Esophagus muscularis mucosa (tissue), 4 donors: ENCODE measurements around the gene OXNAD1. TPM values are rescaled to one million over a fixed set of nuclear protein-coding genes. Genes with fewer than 3 reads are reported as not detected.
A peak's percentile ranks its signal among the peaks of the same experiment; 100 is the strongest.

ENCODE experiments used
- DNase-seq: peaks from one replicate; pipeline ENCODE4 v3.0.0-alpha.2; 2017; ENCODE audit errors: extremely low spot score
- H3K27ac ChIP-seq, 4 donors: fragments of 200-600 bp; sonication (generic); replicated peaks in 1 of 4; 1 replicate in 3 of 4; 2 replicates in 1 of 4; pipeline ENCODE4 v1.5.1; 2016 to 2019; ENCODE audit warnings: mild to moderate bottlenecking in 1 of 4
- H3K27me3 ChIP-seq, 4 donors: fragments of 200-600 bp; sonication (generic); one replicate each; pipeline versions ENCODE4 v1.5.1 to v1.6.0; 2016 to 2019
- H3K36me3 ChIP-seq, 4 donors: fragments of 200-600 bp; sonication (generic); one replicate each; pipeline ENCODE4 v1.5.1; 2016 to 2019
- H3K4me1 ChIP-seq, 4 donors: fragments of 200-600 bp; sonication (generic); one replicate each; pipeline ENCODE4 v1.5.1; 2016 to 2019
- H3K4me3 ChIP-seq, 4 donors: fragments of 200-600 bp; sonication (generic); 1 replicate in 2 of 4; 2 replicates in 2 of 4; pipeline ENCODE4 v1.5.1; 2016 to 2019; ENCODE audit warnings: mild to moderate bottlenecking in 4 of 4, moderate library complexity in 1 of 4
- H3K9me3 ChIP-seq, 4 donors: fragments of 200-600 bp; sonication (generic); 1 replicate in 3 of 4; 2 replicates in 1 of 4; pipeline ENCODE4 v1.5.1; 2016 to 2019
- EP300 ChIP-seq: sonication (generic); formaldehyde crosslinking; IDR thresholded peaks from one replicate; pipeline ENCODE4 v1.6.1; 2017; ENCODE audit warnings: antibody characterized with exemption
- POLR2A ChIP-seq: fragments of 450-650 bp; IDR thresholded peaks from one replicate; pipeline ENCODE4 v1.6.1; 2017; ENCODE audit warnings: antibody characterized with exemption, moderate library complexity, mild to moderate bottlenecking, low read depth
- POLR2AphosphoS5 ChIP-seq, 2 donors: sonication (generic); formaldehyde crosslinking; IDR thresholded peaks; one replicate each; pipeline ENCODE4 v1.6.1; 2017; ENCODE audit warnings: antibody characterized with exemption in 2 of 2
- WGBS: methylation state at CpG from one replicate; pipeline ENCODE4 v1.1.5; 2018; 5-methylcytosine and 5-hydroxymethylcytosine counted together
- intact Hi-C: fragments of 100-400 bp; cut with DNase I; formaldehyde crosslinking; loops from one replicate; pipeline ENCODE4 v1.15.1; 2023
- total RNA-seq, 4 donors: library from RNA; depleted of rRNA; stranded (reverse); fragments of >200 nt; gene quantifications; one replicate each; pipeline versions ENCODE4 v1.1.0 to v1.2.1, GENCODE V29; 2016
- TF ChIP-seq, protein P1 (sequence below), 3 experiments: fragments of 200-600 bp in 2 of 3; fragments of 450-650 bp in 1 of 3; sonication (generic) in 2 of 3; IDR thresholded peaks; one replicate each; pipeline ENCODE4 v1.5.1; 2017 to 2019; ENCODE audit warnings: antibody characterized with exemption in 3 of 3, mild to moderate bottlenecking in 2 of 3, moderate library complexity in 1 of 3

The OXNAD1 gene
- total RNA-seq, 4 donors from 2014 or later = 6.7 to 13.3 (median 10.2) TPM

- Histone ChIP-seq H3K36me3 (peaks cover 0 to 29% (median 2%) of the 10 kb centered on the region in 4 donors), H3K4me1 (peaks cover 25 to 51% (median 44%) of the 10 kb centered on the region in 4 donors), H3K9me3 (no peaks in the 10 kb centered on the region), H3K27me3 (no peaks in the 10 kb centered on the region), H3K27ac (peak overlapping the region in 2 of 4 donors; percentile 8 to 56), H3K4me3 (peak overlapping the region in 1 of 4 donors; percentile 9)
- intact Hi-C loops = loop anchor here (2.0 kb wide), 1 partner anchor 226 kb away; no protein-coding TSS in a partner anchor
- no peak for DNase-seq
- 53% methylated on average over 2 of the region's 2 CpGs for WGBS
- TF ChIP-seq POLR2A (no peak), POLR2AphosphoS5 (IDR thresholded peaks at IDR 0.05) (peak in 1 of 2 donors; percentile 4)
Observed at GRCh38 chr3:16290827-16291196, 25.8 kb downstream of the OXNAD1 start.

DNA sequence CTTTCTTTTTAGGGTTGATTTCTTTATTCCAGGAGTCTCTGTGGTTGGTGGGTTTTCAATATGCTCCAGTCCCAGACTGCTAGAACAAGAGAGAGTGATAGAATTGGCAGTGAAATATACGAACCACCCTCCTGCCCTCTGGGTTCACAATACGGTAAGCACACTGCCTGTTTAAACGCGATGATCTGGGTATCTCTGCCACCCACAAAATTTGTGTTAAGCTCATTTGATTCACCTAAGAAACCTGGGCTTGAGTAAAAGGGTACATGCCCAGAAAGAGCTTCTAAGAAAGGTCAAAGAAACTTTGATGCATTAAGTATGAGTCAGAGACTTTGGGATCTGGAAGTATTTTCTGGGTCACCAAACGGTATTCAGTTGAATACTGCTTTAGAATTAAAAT lies 29.8 kb downstream of the OXNAD1 start:
- peaks cover 15 to 35% (median 32%) of the 10 kb centered on the region in 4 donors for H3K4me1 ChIP-seq
- no peaks in the 10 kb centered on the region for H3K27me3 ChIP-seq
- H3K27ac ChIP-seq = no peak overlapping the region
- H3K36me3 ChIP-seq = peaks cover 0 to 16% (median 2%) of the 10 kb centered on the region in 4 donors
- H3K4me3 ChIP-seq = no peak overlapping the region
- intact Hi-C loops = no loop called here
- no peak for DNase-seq
- TF ChIP-seq EP300 (no peak), POLR2AphosphoS5 (IDR thresholded peaks at IDR 0.05) (no peak)
- no peaks in the 10 kb centered on the region for H3K9me3 ChIP-seq
- 89% methylated on average over 5 of the region's 5 CpGs for WGBS

- no peaks in the 10 kb centered on the region for H3K27me3 ChIP-seq
- DNase-seq = no peak
- TF ChIP-seq EP300 = no peak
- TF ChIP-seq, protein P1, sequence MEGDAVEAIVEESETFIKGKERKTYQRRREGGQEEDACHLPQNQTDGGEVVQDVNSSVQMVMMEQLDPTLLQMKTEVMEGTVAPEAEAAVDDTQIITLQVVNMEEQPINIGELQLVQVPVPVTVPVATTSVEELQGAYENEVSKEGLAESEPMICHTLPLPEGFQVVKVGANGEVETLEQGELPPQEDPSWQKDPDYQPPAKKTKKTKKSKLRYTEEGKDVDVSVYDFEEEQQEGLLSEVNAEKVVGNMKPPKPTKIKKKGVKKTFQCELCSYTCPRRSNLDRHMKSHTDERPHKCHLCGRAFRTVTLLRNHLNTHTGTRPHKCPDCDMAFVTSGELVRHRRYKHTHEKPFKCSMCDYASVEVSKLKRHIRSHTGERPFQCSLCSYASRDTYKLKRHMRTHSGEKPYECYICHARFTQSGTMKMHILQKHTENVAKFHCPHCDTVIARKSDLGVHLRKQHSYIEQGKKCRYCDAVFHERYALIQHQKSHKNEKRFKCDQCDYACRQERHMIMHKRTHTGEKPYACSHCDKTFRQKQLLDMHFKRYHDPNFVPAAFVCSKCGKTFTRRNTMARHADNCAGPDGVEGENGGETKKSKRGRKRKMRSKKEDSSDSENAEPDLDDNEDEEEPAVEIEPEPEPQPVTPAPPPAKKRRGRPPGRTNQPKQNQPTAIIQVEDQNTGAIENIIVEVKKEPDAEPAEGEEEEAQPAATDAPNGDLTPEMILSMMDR (IDR thresholded peaks at IDR 0.05) = no peak
- no peak for TF ChIP-seq POLR2A
- TF ChIP-seq POLR2AphosphoS5 (IDR thresholded peaks at IDR 0.05) = no peak
- H3K36me3 ChIP-seq = peaks cover 0 to 16% (median 2%) of the 10 kb centered on the region in 4 donors
- H3K27ac ChIP-seq = no peak overlapping the region
- peaks cover 10 to 30% (median 27%) of the 10 kb centered on the region in 4 donors for H3K4me1 ChIP-seq
- H3K9me3 ChIP-seq = no peaks in the 10 kb centered on the region
- 87% methylated on average over 3 of the region's 3 CpGs for WGBS
- intact Hi-C loops = no loop called here
- no peak overlapping the region for H3K4me3 ChIP-seq
Observed at GRCh38 chr3:16295298-16295890, 30.4 kb downstream of the OXNAD1 start.

DNA sequence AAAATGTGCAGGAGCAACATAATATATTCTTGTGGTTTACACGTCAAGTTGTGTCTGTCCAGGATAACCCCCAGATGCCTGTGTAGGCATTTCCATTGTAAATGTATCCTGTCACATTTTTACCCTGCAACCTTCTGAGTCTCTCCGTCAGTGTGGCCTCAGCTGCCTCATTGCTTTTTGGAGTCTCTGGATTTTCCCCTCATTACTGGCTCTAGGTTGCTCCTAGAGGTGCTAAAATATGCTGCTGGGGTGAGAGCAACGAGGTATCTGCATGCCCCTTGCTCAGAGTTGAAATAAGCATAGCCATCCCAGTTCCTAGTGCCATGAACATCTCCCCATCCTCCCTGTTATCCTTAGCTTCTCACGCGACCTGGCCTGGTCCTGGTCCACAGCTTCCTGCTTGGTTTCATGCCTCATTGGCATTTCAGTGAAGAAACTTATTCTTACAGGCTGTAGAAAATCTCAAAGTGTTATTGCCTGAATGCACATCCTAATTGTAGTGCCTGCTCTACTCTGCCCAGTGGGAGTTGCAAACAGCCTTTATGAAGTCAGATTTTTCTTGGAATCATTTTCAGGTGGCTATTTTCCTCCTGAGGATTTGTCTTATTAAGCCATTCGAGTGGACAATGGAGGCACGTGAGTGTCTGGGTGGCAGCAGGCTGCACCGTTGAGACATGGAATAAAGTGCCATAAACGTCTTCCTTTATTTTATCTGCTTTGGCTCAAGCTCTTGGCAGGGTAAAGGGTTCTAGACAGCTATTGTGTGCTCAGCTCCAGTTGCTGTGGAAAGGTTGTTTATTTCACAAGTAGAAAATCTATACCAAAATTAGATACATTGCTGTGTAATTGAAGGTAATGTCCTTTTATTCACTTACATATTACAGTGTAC lies 33.2 kb downstream of the OXNAD1 start:
- no peak overlapping the region for H3K4me3 ChIP-seq
- peak overlapping the region; percentile 35 to 61 (median 47) for H3K27ac ChIP-seq
- H3K27me3 ChIP-seq = no peaks in the 10 kb centered on the region
- WGBS = 68% methylated on average over 9 of the region's 9 CpGs
- DNase-seq = no peak
- peaks cover 0 to 29% (median 20%) of the 10 kb centered on the region in 4 donors for H3K36me3 ChIP-seq
- peaks cover 4 to 28% (median 20%) of the 10 kb centered on the region in 4 donors for H3K4me1 ChIP-seq
- TF ChIP-seq, protein P1 (IDR thresholded peaks at IDR 0.05) = no peak
- TF ChIP-seq EP300 (no peak), POLR2AphosphoS5 (IDR thresholded peaks at IDR 0.05) (peak in 1 of 2 donors; percentile 34), POLR2A (no peak)
- intact Hi-C loops = no loop called here
- H3K9me3 ChIP-seq = no peaks in the 10 kb centered on the region

GRCh38 chr3:16298891-16299290 lies 33.9 kb downstream of the OXNAD1 start:
- WGBS = 45% methylated on average over 6 of the region's 6 CpGs
- intact Hi-C loops = no loop called here
- no peaks in the 10 kb centered on the region for H3K27me3 ChIP-seq
- peaks cover 4 to 28% (median 20%) of the 10 kb centered on the region in 4 donors for H3K4me1 ChIP-seq
- TF ChIP-seq EP300 (no peak), POLR2AphosphoS5 (IDR thresholded peaks at IDR 0.05) (no peak), POLR2A (no peak)
- TF ChIP-seq, protein P1 (IDR thresholded peaks at IDR 0.05) = no peak
- DNase-seq = no peak
- H3K9me3 ChIP-seq = no peaks in the 10 kb centered on the region
- H3K27ac ChIP-seq = peak overlapping the region; percentile 35 to 61 (median 47)
- no peak overlapping the region for H3K4me3 ChIP-seq
- peaks cover 0 to 29% (median 21%) of the 10 kb centered on the region in 4 donors for H3K36me3 ChIP-seq
